ENCODE data around the gene DDAH1.

The DDAH1 gene

DNA sequence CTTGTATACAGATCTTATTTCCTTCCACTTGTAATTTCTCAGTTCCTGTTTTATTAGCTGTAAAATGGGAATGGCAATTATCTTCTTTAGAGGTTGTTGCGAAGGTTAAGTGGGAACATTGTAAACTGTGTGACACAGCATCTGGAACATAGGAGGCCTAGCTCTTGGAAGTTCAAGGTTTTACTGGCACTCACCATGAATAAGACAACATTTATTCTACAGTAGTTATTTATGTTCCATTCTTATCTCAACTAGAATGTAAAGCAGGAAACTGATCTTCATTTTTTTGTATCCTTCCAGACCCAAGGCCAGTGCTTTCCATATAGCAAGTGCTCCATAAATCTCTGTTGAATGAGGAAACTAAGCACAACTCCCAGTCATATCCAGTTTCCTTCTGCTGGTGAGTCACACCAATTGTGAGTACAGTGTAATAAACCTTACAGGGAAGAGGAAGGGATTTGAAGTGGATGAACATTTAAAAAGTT, 189.9 kb downstream of the DDAH1 start:
- no peak for DNase-seq (ENCODE audit: low read depth in 2 of 2)

DNA sequence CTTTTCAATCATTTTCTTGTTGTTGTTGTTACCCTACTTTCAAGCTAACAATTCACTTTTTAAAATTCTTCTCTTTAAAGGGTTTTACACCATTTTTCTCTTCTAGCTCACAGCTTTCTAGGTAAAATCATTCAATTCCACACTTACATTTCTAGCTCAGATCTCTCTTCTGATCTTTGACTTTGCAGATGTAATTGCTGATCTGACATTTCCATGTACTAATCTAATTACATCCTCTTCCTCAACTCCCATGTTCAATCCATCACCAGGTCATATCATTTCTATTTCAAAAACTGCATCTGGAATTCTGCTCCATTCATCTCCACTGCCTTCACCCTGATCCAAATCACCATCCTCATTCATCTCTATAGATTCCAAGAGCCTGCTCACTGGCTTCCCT, 191.6 kb downstream of the DDAH1 start:
- DNase-seq (ENCODE audit: low read depth in 2 of 2), result no peak

DNA sequence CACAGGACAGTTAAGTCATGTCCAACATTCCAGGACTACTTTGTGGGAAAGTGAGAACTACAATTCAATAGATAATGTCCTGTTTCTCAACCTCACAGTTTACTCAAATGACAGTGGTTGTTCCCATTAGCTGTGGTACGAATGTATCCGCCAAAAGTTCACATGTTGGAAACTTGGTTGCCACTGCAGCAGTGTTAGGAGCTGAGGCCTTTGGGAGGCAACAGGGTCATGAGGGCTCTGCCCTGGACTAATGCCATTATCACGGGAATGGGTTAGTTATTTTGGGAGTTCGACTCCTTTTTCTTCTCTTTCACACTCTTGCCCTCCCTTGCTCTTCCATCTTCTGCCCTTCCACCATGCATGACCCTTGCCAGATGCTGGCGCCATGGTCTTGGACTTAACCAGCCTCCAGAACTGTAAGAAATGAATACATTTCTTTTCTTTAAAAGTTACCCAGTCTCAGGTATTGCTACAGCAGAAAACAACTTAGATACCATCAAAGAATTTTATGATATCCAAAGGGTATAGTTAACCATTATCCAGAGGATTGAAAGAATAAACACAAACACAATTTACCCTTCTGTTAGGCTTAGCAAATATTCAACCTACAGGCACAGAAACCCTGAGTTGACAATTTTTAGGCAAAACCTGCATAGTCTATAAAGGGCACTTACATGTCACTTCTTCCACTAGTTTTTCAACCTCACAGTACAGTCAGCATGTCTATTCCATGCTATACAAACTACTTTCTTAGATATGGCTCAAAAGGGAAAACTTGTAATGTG, 196.0 kb downstream of the DDAH1 start:
- no peak for DNase-seq (ENCODE audit: low read depth in 2 of 2)

Measured in stimulated activated CD8-positive, alpha-beta memory T cell treated with anti-CD3 and anti-CD28 coated beads, Interleukin-15, amount 100 ng/mL, for 48 hours (primary cell).